ENCODE measurements around the gene ICA1. TPM values are rescaled to one million over a fixed set of nuclear protein-coding genes. Genes with fewer than 3 reads are reported as not detected.

ICA1 gene
- total and polyA plus RNA-seq, 4 donors, result 15.5 to 41.2 (median 30.5) TPM

GRCh38 chr7:8143151-8143874, 118.7 kb downstream of the ICA1 start:
- Histone ChIP-seq H3K9me3 (ENCODE audit: control insufficient read depth, insufficient read depth, low read length) (no peaks in the 10 kb centered on the region), H3K4me3 (ENCODE audit: low read depth, low read length) (no peak overlapping the region), H3K4me1 (ENCODE audit: control insufficient read depth, insufficient read depth, low read length) (peaks cover 4% of the 10 kb centered on the region), H3K27me3 (ENCODE audit: control insufficient read depth, insufficient read depth, low read length) (no peaks in the 10 kb centered on the region), H3K27ac (ENCODE audit: low read depth, low read length) (no peak overlapping the region), H3K36me3 (ENCODE audit: control insufficient read depth, insufficient read depth, low read length) (no peaks in the 10 kb centered on the region)
- DNase-seq (ENCODE audit: low read depth in 4 of 6, low spot score in 6 of 6), result no peak
- WGBS (ENCODE audit: insufficient coverage), result 76% methylated on average over 6 of the region's 6 CpGs

GRCh38 chr7:8142477-8142876, 119.5 kb downstream of the ICA1 start:
- H3K36me3 ChIP-seq (ENCODE audit: control insufficient read depth, insufficient read depth, low read length), result no peaks in the 10 kb centered on the region
- H3K27ac ChIP-seq (ENCODE audit: low read depth, low read length), result no peak overlapping the region
- WGBS (ENCODE audit: insufficient coverage), result no CpG with 5 or more reads among the region's 2 CpGs
- DNase-seq (ENCODE audit: low read depth in 4 of 6, low spot score in 6 of 6), result no peak
- no peaks in the 10 kb centered on the region for H3K27me3 ChIP-seq (ENCODE audit: control insufficient read depth, insufficient read depth, low read length)
- H3K9me3 ChIP-seq (ENCODE audit: control insufficient read depth, insufficient read depth, low read length), result no peaks in the 10 kb centered on the region
- H3K4me3 ChIP-seq (ENCODE audit: low read depth, low read length), result no peak overlapping the region
- H3K4me1 ChIP-seq (ENCODE audit: control insufficient read depth, insufficient read depth, low read length), result peaks cover 4% of the 10 kb centered on the region

GRCh38 chr7:8141070-8141469, 120.9 kb downstream of the ICA1 start:
- Histone ChIP-seq H3K4me1 (ENCODE audit: control insufficient read depth, insufficient read depth, low read length) (no peaks in the 10 kb centered on the region), H3K36me3 (ENCODE audit: control insufficient read depth, insufficient read depth, low read length) (no peaks in the 10 kb centered on the region)

GRCh38 chr7:8136051-8136730, 125.8 kb downstream of the ICA1 start:
- no peaks in the 10 kb centered on the region for H3K27me3 ChIP-seq (ENCODE audit: control insufficient read depth, insufficient read depth, low read length)
- H3K4me3 ChIP-seq (ENCODE audit: low read depth, low read length), result no peak overlapping the region
- no peaks in the 10 kb centered on the region for H3K4me1 ChIP-seq (ENCODE audit: control insufficient read depth, insufficient read depth, low read length)
- WGBS (ENCODE audit: insufficient coverage), result 88% methylated on average over 8 of the region's 12 CpGs
- H3K36me3 ChIP-seq (ENCODE audit: control insufficient read depth, insufficient read depth, low read length), result no peaks in the 10 kb centered on the region
- peak in 1 of 6 donors; percentile 45 for DNase-seq (ENCODE audit: low read depth in 4 of 6, low spot score in 6 of 6)
- H3K27ac ChIP-seq (ENCODE audit: low read depth, low read length), result no peak overlapping the region
- no peaks in the 10 kb centered on the region for H3K9me3 ChIP-seq (ENCODE audit: control insufficient read depth, insufficient read depth, low read length)

More at GRCh38 chr7:8141070-8141469, 120.9 kb downstream of the ICA1 start:
- Histone ChIP-seq H3K4me3 (ENCODE audit: low read depth, low read length) (no peak overlapping the region), H3K27ac (ENCODE audit: low read depth, low read length) (no peak overlapping the region), H3K27me3 (ENCODE audit: control insufficient read depth, insufficient read depth, low read length) (no peaks in the 10 kb centered on the region), H3K9me3 (ENCODE audit: control insufficient read depth, insufficient read depth, low read length) (no peaks in the 10 kb centered on the region)
- 90% methylated on average over 3 of the region's 4 CpGs for WGBS (ENCODE audit: insufficient coverage)
- DNase-seq (ENCODE audit: low read depth in 4 of 6, low spot score in 6 of 6), result no peak

GRCh38 chr7:8135417-8135816, 126.5 kb downstream of the ICA1 start:
- no peak overlapping the region for H3K4me3 ChIP-seq (ENCODE audit: low read depth, low read length)
- no peaks in the 10 kb centered on the region for H3K36me3 ChIP-seq (ENCODE audit: control insufficient read depth, insufficient read depth, low read length)
- no peak overlapping the region for H3K27ac ChIP-seq (ENCODE audit: low read depth, low read length)
- H3K27me3 ChIP-seq (ENCODE audit: control insufficient read depth, insufficient read depth, low read length), result no peaks in the 10 kb centered on the region
- H3K4me1 ChIP-seq (ENCODE audit: control insufficient read depth, insufficient read depth, low read length), result no peaks in the 10 kb centered on the region
- no peaks in the 10 kb centered on the region for H3K9me3 ChIP-seq (ENCODE audit: control insufficient read depth, insufficient read depth, low read length)
- DNase-seq (ENCODE audit: low read depth in 4 of 6, low spot score in 6 of 6), result no peak
- WGBS (ENCODE audit: insufficient coverage), result 100% methylated on average over 1 of the region's 3 CpGs

- DNase-seq (ENCODE audit: low read depth in 4 of 6, low spot score in 6 of 6), result no peak
- no peak overlapping the region for H3K27ac ChIP-seq (ENCODE audit: low read depth, low read length)
- no peak overlapping the region for H3K4me3 ChIP-seq (ENCODE audit: low read depth, low read length)
- no peaks in the 10 kb centered on the region for H3K9me3 ChIP-seq (ENCODE audit: control insufficient read depth, insufficient read depth, low read length)
- no peaks in the 10 kb centered on the region for H3K36me3 ChIP-seq (ENCODE audit: control insufficient read depth, insufficient read depth, low read length)
- WGBS (ENCODE audit: insufficient coverage), result 63% methylated on average over 2 of the region's 10 CpGs
- H3K27me3 ChIP-seq (ENCODE audit: control insufficient read depth, insufficient read depth, low read length), result no peaks in the 10 kb centered on the region
- H3K4me1 ChIP-seq (ENCODE audit: control insufficient read depth, insufficient read depth, low read length), result no peaks in the 10 kb centered on the region
Measured at GRCh38 chr7:8134089-8134733, 127.8 kb downstream of the ICA1 start.

- no peak overlapping the region for H3K27ac ChIP-seq (ENCODE audit: low read depth, low read length)
- no peak for DNase-seq (ENCODE audit: low read depth in 4 of 6, low spot score in 6 of 6)
- no peaks in the 10 kb centered on the region for H3K4me1 ChIP-seq (ENCODE audit: control insufficient read depth, insufficient read depth, low read length)
- H3K4me3 ChIP-seq (ENCODE audit: low read depth, low read length), result no peak overlapping the region
- H3K36me3 ChIP-seq (ENCODE audit: control insufficient read depth, insufficient read depth, low read length), result no peaks in the 10 kb centered on the region
- no peaks in the 10 kb centered on the region for H3K27me3 ChIP-seq (ENCODE audit: control insufficient read depth, insufficient read depth, low read length)
- WGBS (ENCODE audit: insufficient coverage), result 75% methylated on average over 2 of the region's 2 CpGs
- H3K9me3 ChIP-seq (ENCODE audit: control insufficient read depth, insufficient read depth, low read length), result no peaks in the 10 kb centered on the region
Measured at GRCh38 chr7:8133188-8133848, 128.6 kb downstream of the ICA1 start.

GRCh38 chr7:8131694-8132605, 130.0 kb downstream of the ICA1 start:
- 90% methylated on average over 3 of the region's 5 CpGs for WGBS (ENCODE audit: insufficient coverage)
- no peak overlapping the region for H3K4me3 ChIP-seq (ENCODE audit: low read depth, low read length)

GRCh38 chr7:8130663-8131062, 131.3 kb downstream of the ICA1 start:
- Histone ChIP-seq H3K27ac (ENCODE audit: low read depth, low read length) (no peak overlapping the region), H3K9me3 (ENCODE audit: control insufficient read depth, insufficient read depth, low read length) (no peaks in the 10 kb centered on the region), H3K27me3 (ENCODE audit: control insufficient read depth, insufficient read depth, low read length) (no peaks in the 10 kb centered on the region), H3K36me3 (ENCODE audit: control insufficient read depth, insufficient read depth, low read length) (peaks cover 3% of the 10 kb centered on the region), H3K4me3 (ENCODE audit: low read depth, low read length) (no peak overlapping the region), H3K4me1 (ENCODE audit: control insufficient read depth, insufficient read depth, low read length) (no peaks in the 10 kb centered on the region)
- no CpG with 5 or more reads among the region's 1 CpG for WGBS (ENCODE audit: insufficient coverage)
- no peak for DNase-seq (ENCODE audit: low read depth in 4 of 6, low spot score in 6 of 6)

More at GRCh38 chr7:8131694-8132605, 130.0 kb downstream of the ICA1 start:
- Histone ChIP-seq H3K27ac (ENCODE audit: low read depth, low read length) (no peak overlapping the region), H3K36me3 (ENCODE audit: control insufficient read depth, insufficient read depth, low read length) (peaks cover 3% of the 10 kb centered on the region), H3K27me3 (ENCODE audit: control insufficient read depth, insufficient read depth, low read length) (no peaks in the 10 kb centered on the region), H3K9me3 (ENCODE audit: control insufficient read depth, insufficient read depth, low read length) (no peaks in the 10 kb centered on the region), H3K4me1 (ENCODE audit: control insufficient read depth, insufficient read depth, low read length) (no peaks in the 10 kb centered on the region)
- DNase-seq (ENCODE audit: low read depth in 4 of 6, low spot score in 6 of 6), result no peak

All from spinal cord (tissue), 10 donors.